IMR-90 (cell line): ENCODE data around the gene CFAP91. TPM values are rescaled to one million over a fixed set of nuclear protein-coding genes. Genes with fewer than 3 reads are reported as not detected.

Source experiments
- ATAC-seq: fragments of 200-7000 bp; cut with Tn5 transposase; 2 replicates; pipeline ENCODE4 v1.9.1; 2020; ENCODE audit warnings: low read depth, mild to moderate bottlenecking, moderate library complexity
- BruUV-seq: library from RNA; stranded (reverse); fragments of 400-500 nt; replicated peaks from 2 replicates; lab custom pipeline; 2021; lab: Mats Ljungman, UMichigan
- CTCF ChIA-PET: fragments of 300-600 bp; formaldehyde crosslinking; extraction: SDS; loops from one replicate; lab custom pipeline; 2021; ENCODE audit warnings: antibody characterized with exemption; lab: Yijun Ruan, JAX
- POLR2A ChIA-PET: fragments of 300-600 bp; sonication (Branson Sonifier 250); formaldehyde crosslinking; loops from one replicate; lab custom pipeline; 2022; ENCODE audit warnings: antibody characterized with exemption; ENCODE audit not compliant: unreplicated experiment; lab: Charles Lee
- DNase-seq: peaks from one replicate; pipeline ENCODE4 v3.0.0; 2013
- H2AFZ ChIP-seq: replicated peaks from 2 replicates; pipeline ENCODE3; 2013; ENCODE audit warnings: low read length, mild to moderate bottlenecking; ENCODE audit not compliant: poor library complexity
- H2AK5ac ChIP-seq: 2 replicates; pipeline ENCODE4 v1.6.1; 2013; ENCODE audit warnings: low read depth, low read length, inconsistent platforms
- H2AK9ac ChIP-seq: replicated peaks from 2 replicates; pipeline ENCODE3; 2013; ENCODE audit warnings: mild to moderate bottlenecking, low read depth, low read length, moderate library complexity; ENCODE audit not compliant: poor library complexity
- H2BK120ac ChIP-seq: 2 replicates; pipeline ENCODE4 v1.6.1; 2013; ENCODE audit warnings: low read depth, low read length, inconsistent platforms
- H2BK15ac ChIP-seq: 3 replicates; pipeline ENCODE4 v1.6.1; 2013; ENCODE audit warnings: low read depth, low read length, inconsistent platforms
- H2BK20ac ChIP-seq: 2 replicates; pipeline ENCODE4 v1.6.1; 2013; ENCODE audit warnings: low read depth, mild to moderate bottlenecking, inconsistent platforms, low read length, moderate library complexity
- H2BK5ac ChIP-seq: 2 replicates; pipeline ENCODE4 v1.6.1; 2013; ENCODE audit warnings: mild to moderate bottlenecking, low read depth, low read length, inconsistent platforms; ENCODE audit not compliant: poor library complexity, severe bottlenecking
- H3K14ac ChIP-seq: replicated peaks from 2 replicates; pipeline ENCODE4 v1.6.1; 2013; ENCODE audit warnings: low read depth, low read length, inconsistent platforms
- H3K18ac ChIP-seq: 2 replicates; pipeline ENCODE4 v1.6.1; 2013; ENCODE audit warnings: low read depth, low read length, control low read depth
- H3K23ac ChIP-seq: 2 replicates; pipeline ENCODE4 v1.6.1; 2013; ENCODE audit warnings: low read depth, low read length, inconsistent platforms
- H3K27ac ChIP-seq: 2 replicates; pipeline ENCODE4 v1.5.1; 2013; ENCODE audit warnings: mild to moderate bottlenecking, control low read depth, low read length; ENCODE audit not compliant: insufficient read depth
- H3K27me3 ChIP-seq: 2 replicates; pipeline ENCODE4 v1.6.1; 2013; ENCODE audit warnings: low read length; ENCODE audit not compliant: control insufficient read depth, insufficient read depth
- H3K36me3 ChIP-seq: 2 replicates; pipeline ENCODE4 v1.6.1; 2013; ENCODE audit warnings: low read length, mixed read lengths; ENCODE audit not compliant: control insufficient read depth, insufficient read depth
- H3K4ac ChIP-seq: 2 replicates; pipeline ENCODE4 v1.6.1; 2013; ENCODE audit warnings: low read depth, low read length, inconsistent platforms
- H3K4me1 ChIP-seq: 2 replicates; pipeline ENCODE4 v1.6.1; 2013; ENCODE audit warnings: low read length, mixed read lengths; ENCODE audit not compliant: control insufficient read depth, insufficient read depth
- H3K4me2 ChIP-seq: 2 replicates; pipeline ENCODE4 v1.6.1; 2013; ENCODE audit warnings: low read depth, mild to moderate bottlenecking, control low read depth, low read length, moderate library complexity
- H3K4me3 ChIP-seq: 2 replicates; pipeline ENCODE4 v1.5.1; 2013; ENCODE audit warnings: low read depth, mild to moderate bottlenecking, control low read depth, low read length, moderate library complexity; ENCODE audit not compliant: insufficient read depth
- H3K56ac ChIP-seq: 2 replicates; pipeline ENCODE4 v1.6.1; 2013; ENCODE audit warnings: low read length, inconsistent platforms; ENCODE audit not compliant: insufficient read depth; ENCODE audit errors: extremely low read depth
- H3K79me1 ChIP-seq, 2 experiments: 2 replicates each; pipeline ENCODE4 v1.6.1; 2013; ENCODE audit warnings: low read length in 2 of 2, inconsistent platforms in 1 of 2, low read depth in 1 of 2
- H3K9ac ChIP-seq: 2 replicates; pipeline ENCODE4 v1.6.1; 2013; ENCODE audit warnings: low read depth, low read length, control low read depth
- H3K9me1 ChIP-seq: 2 replicates; pipeline ENCODE4 v1.6.1; 2013; ENCODE audit warnings: low read length, inconsistent platforms; ENCODE audit not compliant: insufficient read depth
- H3K9me3 ChIP-seq: 2 replicates; pipeline ENCODE4 v1.6.1; 2013; ENCODE audit warnings: low read length; ENCODE audit not compliant: control insufficient read depth, insufficient read depth
- H4K20me1 ChIP-seq: 2 replicates; pipeline ENCODE4 v1.6.1; 2013; ENCODE audit warnings: low read length, inconsistent platforms; ENCODE audit not compliant: insufficient read depth
- H4K5ac ChIP-seq: 2 replicates; pipeline ENCODE4 v1.6.1; 2013; ENCODE audit warnings: mild to moderate bottlenecking, low read depth, low read length, control low read depth
- H4K8ac ChIP-seq, 2 experiments: 2 replicates each; pipeline ENCODE4 v1.6.1; 2013; ENCODE audit warnings: low read depth in 2 of 2, low read length in 2 of 2, control low read depth in 1 of 2, inconsistent platforms in 1 of 2
- H4K91ac ChIP-seq: 2 replicates; pipeline ENCODE4 v1.6.1; 2013; ENCODE audit warnings: low read depth, low read length, inconsistent platforms; ENCODE audit not compliant: insufficient read depth
- BHLHE40 ChIP-seq: fragments of 150-350 bp; IDR thresholded peaks from 2 replicates; pipeline ENCODE4 v1.6.1; 2016; ENCODE audit warnings: mild to moderate bottlenecking, low read depth, low read length
- NFE2L2 ChIP-seq: fragments of 150-350 bp; IDR thresholded peaks from 2 replicates; pipeline ENCODE4 v1.6.1; 2016; ENCODE audit warnings: low read depth, mild to moderate bottlenecking, low read length
- WGBS, 2 experiments: methylation state at CpG; one replicate each; pipeline versions ENCODE4 v1.1.5 to v1.1.7; 2013; ENCODE audit warnings: missing lambda C conversion rate in 2 of 2; ENCODE audit not compliant: insufficient read length in 1 of 2; ENCODE audit errors: extremely low coverage in 2 of 2; 5-methylcytosine and 5-hydroxymethylcytosine counted together
- dilution Hi-C: fragments of 300-500 bp; cut with HindIII; formaldehyde crosslinking; loops from one replicate; pipeline ENCODE4 v1.14.3; 2018; ENCODE audit warnings: low sequenced_read_pairs; ENCODE audit not compliant: unreplicated experiment
- in situ Hi-C: fragments of 300-500 bp; cut with MboI; formaldehyde crosslinking; loops from 3 replicates; pipeline ENCODE4 v1.14.3; 2019; ENCODE audit warnings: low sequenced_read_pairs, inconsistent platforms, mixed read lengths
- intact Hi-C: fragments of 100-400 bp; cut with micrococcal nuclease; formaldehyde crosslinking; loops from 2 replicates; pipeline ENCODE4 v1.10.0; 2022
- polyA plus RNA-seq, 3 experiments: library from polyadenylated mRNA; depleted of rRNA; stranded (reverse); fragments of >200 nt; gene quantifications; 2 replicates each; pipeline ENCODE4 v1.2.3, GENCODE V29; 2012; ENCODE audit warnings: low replicate concordance in 1 of 3
- total RNA-seq: library from RNA; depleted of rRNA; stranded (reverse); fragments of >200 nt; gene quantifications from 2 replicates; pipeline ENCODE4 v1.2.3, GENCODE V29; 2012
- TF ChIP-seq, protein P1 (sequence below): fragments of 150-350 bp; IDR thresholded peaks from 2 replicates; pipeline ENCODE4 v1.6.1; 2016; ENCODE audit warnings: low read depth, mild to moderate bottlenecking, low read length, moderate library complexity, borderline replicate concordance

CFAP91 gene
- total and polyA plus RNA-seq, 2 of the 4 experiments (the other 2 are of a cell fraction) = not detected

DNA sequence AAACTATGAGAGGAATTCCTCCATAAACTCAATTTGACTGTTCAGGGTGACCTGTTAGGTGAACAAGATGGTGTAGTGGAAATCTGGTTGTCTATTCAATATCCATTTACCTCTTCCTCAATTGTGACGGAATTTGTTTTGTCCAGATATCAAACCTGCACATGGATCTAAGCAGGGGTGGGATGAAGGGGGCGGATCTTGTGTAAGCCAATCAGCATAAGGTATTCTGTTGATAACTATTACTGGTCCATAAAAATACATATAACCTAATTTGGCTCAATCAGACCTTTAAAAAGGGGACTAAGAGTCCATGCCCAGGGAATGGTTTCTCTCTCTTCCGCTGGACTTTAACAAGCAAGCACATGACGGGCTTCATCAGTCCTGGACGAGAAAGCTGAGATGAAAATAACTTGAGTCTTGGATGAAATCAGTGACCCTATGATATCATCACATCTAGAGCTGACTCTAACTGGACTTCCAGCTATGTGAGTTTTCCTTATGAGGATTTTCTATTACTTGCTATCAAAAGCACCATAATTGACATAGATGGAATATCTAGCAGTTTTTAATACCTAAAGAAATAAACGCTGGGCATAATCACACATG, 36.8 kb upstream of the CFAP91 start:
- no peak overlapping the region for H3K27ac ChIP-seq
- no peak overlapping the region for H3K23ac ChIP-seq
- no peak overlapping the region for H2BK15ac ChIP-seq
- no peak overlapping the region for H2AK9ac ChIP-seq
- no peak for DNase-seq
- TF ChIP-seq, protein P1, sequence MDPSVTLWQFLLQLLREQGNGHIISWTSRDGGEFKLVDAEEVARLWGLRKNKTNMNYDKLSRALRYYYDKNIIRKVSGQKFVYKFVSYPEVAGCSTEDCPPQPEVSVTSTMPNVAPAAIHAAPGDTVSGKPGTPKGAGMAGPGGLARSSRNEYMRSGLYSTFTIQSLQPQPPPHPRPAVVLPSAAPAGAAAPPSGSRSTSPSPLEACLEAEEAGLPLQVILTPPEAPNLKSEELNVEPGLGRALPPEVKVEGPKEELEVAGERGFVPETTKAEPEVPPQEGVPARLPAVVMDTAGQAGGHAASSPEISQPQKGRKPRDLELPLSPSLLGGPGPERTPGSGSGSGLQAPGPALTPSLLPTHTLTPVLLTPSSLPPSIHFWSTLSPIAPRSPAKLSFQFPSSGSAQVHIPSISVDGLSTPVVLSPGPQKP = no peak
- TF ChIP-seq BHLHE40 (no peak), NFE2L2 (no peak)
- intact Hi-C loops (no loop called here), dilution Hi-C loops (no loop called here), in situ Hi-C loops (no loop called here)
- CTCF ChIA-PET = no interaction called here
- H3K36me3 ChIP-seq = no peaks in the 10 kb centered on the region
- H4K5ac ChIP-seq = no peak overlapping the region
- no TSS peak for BruUV-seq
- H4K91ac ChIP-seq = no peak overlapping the region
- no peak overlapping the region for H3K18ac ChIP-seq
- H4K20me1 ChIP-seq = no peaks in the 10 kb centered on the region
- peaks cover 2% of the 10 kb centered on the region; the same call in 1 of the 2 replicates for H3K4me1 ChIP-seq
- no peak overlapping the region for H2BK120ac ChIP-seq
- H3K4ac ChIP-seq = no peak overlapping the region
- H3K27me3 ChIP-seq = no peaks in the 10 kb centered on the region
- H3K9me1 ChIP-seq = no peaks in the 10 kb centered on the region
- no peak overlapping the region for H2BK5ac ChIP-seq
- no peak overlapping the region for H2AFZ ChIP-seq
- H3K4me2 ChIP-seq = no peak overlapping the region
- H4K8ac ChIP-seq = no peak overlapping the region
- H2BK20ac ChIP-seq = no peak overlapping the region
- ATAC-seq = no peak
- POLR2A ChIA-PET = no interaction called here
- no peak overlapping the region for H3K9ac ChIP-seq
- no CpG with 5 or more reads among the region's 6 CpGs for WGBS, 2 experiments
- no peaks in the 10 kb centered on the region for H3K9me3 ChIP-seq
- no peak overlapping the region for H3K56ac ChIP-seq
- no peak overlapping the region for H3K4me3 ChIP-seq
- H3K14ac ChIP-seq = no peak overlapping the region
- H2AK5ac ChIP-seq = no peak overlapping the region
- no peaks in the 10 kb centered on the region; a peak in 1 of 4 replicates for H3K79me1 ChIP-seq
